ENCODE data around the gene CSF2. TPM values are rescaled to one million over a fixed set of nuclear protein-coding genes. Genes with fewer than 3 reads are reported as not detected.

CSF2 gene
- total and polyA plus RNA-seq, 12 donors, result not detected

GRCh38 chr5:132082329-132083023 is 8.9 kb downstream of the CSF2 start:
- no peak overlapping the region for H3K27ac ChIP-seq
- intact Hi-C loops (cut with DNase I), result no loop called here
- no peak for ATAC-seq
- no peak for TF ChIP-seq CTCF (IDR thresholded peaks at IDR 0.05)
- H3K4me3 ChIP-seq, result no peak overlapping the region
- H3K4me1 ChIP-seq, result peaks cover 0 to 27% (median 19%) of the 10 kb centered on the region in 9 donors
- no peaks in the 10 kb centered on the region for H3K9me3 ChIP-seq
- WGBS, 2 donors, result 92% methylated on average over 8 of the region's 8 CpGs
- no peak for DNase-seq
- no peaks in the 10 kb centered on the region for H3K27me3 ChIP-seq
- H3K36me3 ChIP-seq, result no peaks in the 10 kb centered on the region

GRCh38 chr5:132083071-132083678 is 9.6 kb downstream of the CSF2 start:
- Histone ChIP-seq H3K4me1 (peaks cover 0 to 33% (median 19%) of the 10 kb centered on the region in 9 donors), H3K27ac (no peak overlapping the region), H3K9me3 (no peaks in the 10 kb centered on the region), H3K27me3 (no peaks in the 10 kb centered on the region), H3K4me3 (no peak overlapping the region), H3K36me3 (no peaks in the 10 kb centered on the region)
- WGBS, 2 donors, result 92 to 93% methylated on average over 4 of the region's 4 CpGs
- no peak for TF ChIP-seq CTCF (IDR thresholded peaks at IDR 0.05)
- DNase-seq (no peak), ATAC-seq (no peak)
- intact Hi-C loops (cut with DNase I), result no loop called here

- Histone ChIP-seq H3K4me1 (peaks cover 0 to 35% (median 22%) of the 10 kb centered on the region in 9 donors), H3K4me3 (no peak overlapping the region), H3K36me3 (no peaks in the 10 kb centered on the region), H3K27me3 (no peaks in the 10 kb centered on the region), H3K9me3 (no peaks in the 10 kb centered on the region), H3K27ac (peak overlapping the region in 7 of 10 donors; percentile 2 to 74 (median 22))
- WGBS, 2 donors, result 78 to 90% methylated on average over 4 of the region's 4 CpGs
- intact Hi-C loops (cut with DNase I), result no loop called here
- TF ChIP-seq CTCF (IDR thresholded peaks at IDR 0.05), result no peak
- ATAC-seq (no peak), DNase-seq (no peak)
Measured at GRCh38 chr5:132085686-132086085, 12.1 kb downstream of the CSF2 start.

GRCh38 chr5:132086277-132086794 is 12.7 kb downstream of the CSF2 start:
- H3K36me3 ChIP-seq, result no peaks in the 10 kb centered on the region
- 32 to 56% methylated on average over 2 of the region's 2 CpGs for whole genome bisulfite sequencing, 2 donors
- ATAC-seq, result peak; percentile 90 to 97 (median 96)
- TF ChIP-seq CTCF (IDR thresholded peaks at IDR 0.05), result no peak
- H3K4me3 ChIP-seq, result no peak overlapping the region
- peak; percentile 67 to 85 for DNase-seq
- no peaks in the 10 kb centered on the region for H3K27me3 ChIP-seq
- no peaks in the 10 kb centered on the region for H3K9me3 ChIP-seq
- peaks cover 0 to 35% (median 22%) of the 10 kb centered on the region in 9 donors for H3K4me1 ChIP-seq
- intact Hi-C loops (cut with DNase I), result no loop called here
- H3K27ac ChIP-seq, result peak overlapping the region in 8 of 10 donors; percentile 2 to 74 (median 58)

Measured in heart right ventricle (tissue), 16 donors.